ENCODE results near the gene ADAM10. TPM values are rescaled to one million over a fixed set of nuclear protein-coding genes. Genes with fewer than 3 reads are reported as not detected.

Gene ADAM10
- total RNA-seq, 1 experiment from 2014 or later = 133 TPM

DNA sequence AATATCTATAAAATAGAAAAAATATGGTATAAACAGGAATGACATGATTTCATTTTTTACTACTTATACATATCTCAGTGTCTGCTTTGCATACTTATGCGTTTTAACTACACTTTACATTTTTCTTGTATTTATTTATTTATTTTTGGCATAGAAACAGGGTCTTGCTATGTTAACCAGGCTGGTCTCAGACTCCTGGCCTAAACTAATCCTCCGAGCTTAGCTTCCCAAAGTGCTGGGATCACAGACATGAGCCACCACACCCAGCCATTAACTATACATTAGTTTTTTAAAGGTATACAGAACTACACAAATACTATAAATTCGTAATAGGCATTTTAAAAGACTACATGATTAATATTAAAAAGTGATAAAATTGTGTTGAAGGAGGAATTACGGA lies 9.1 kb downstream of the ADAM10 start (continued):
- TF ChIP-seq RELA (CRISPR knock-in tag; IDR thresholded peaks at IDR 0.05; ENCODE audit: borderline replicate concordance) (no peak), CREM (CRISPR knock-in tag; IDR thresholded peaks at IDR 0.05) (no peak), ZNF317 (CRISPR knock-in tag; IDR thresholded peaks at IDR 0.05; ENCODE audit: borderline replicate concordance, low read depth) (no peak), ELF4 (CRISPR knock-in tag; IDR thresholded peaks at IDR 0.05; ENCODE audit: low read depth) (no peak), ZNF416 (CRISPR knock-in tag; IDR thresholded peaks at IDR 0.05) (no peak), NFATC4 (CRISPR knock-in tag; IDR thresholded peaks at IDR 0.05) (no peak), SMAD3 (CRISPR knock-in tag; IDR thresholded peaks at IDR 0.05; ENCODE audit: borderline replicate concordance) (no peak)
- TF ChIP-seq, protein P1, sequence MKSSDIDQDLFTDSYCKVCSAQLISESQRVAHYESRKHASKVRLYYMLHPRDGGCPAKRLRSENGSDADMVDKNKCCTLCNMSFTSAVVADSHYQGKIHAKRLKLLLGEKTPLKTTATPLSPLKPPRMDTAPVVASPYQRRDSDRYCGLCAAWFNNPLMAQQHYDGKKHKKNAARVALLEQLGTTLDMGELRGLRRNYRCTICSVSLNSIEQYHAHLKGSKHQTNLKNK (CRISPR knock-in tag; IDR thresholded peaks at IDR 0.05) = no peak

DNA sequence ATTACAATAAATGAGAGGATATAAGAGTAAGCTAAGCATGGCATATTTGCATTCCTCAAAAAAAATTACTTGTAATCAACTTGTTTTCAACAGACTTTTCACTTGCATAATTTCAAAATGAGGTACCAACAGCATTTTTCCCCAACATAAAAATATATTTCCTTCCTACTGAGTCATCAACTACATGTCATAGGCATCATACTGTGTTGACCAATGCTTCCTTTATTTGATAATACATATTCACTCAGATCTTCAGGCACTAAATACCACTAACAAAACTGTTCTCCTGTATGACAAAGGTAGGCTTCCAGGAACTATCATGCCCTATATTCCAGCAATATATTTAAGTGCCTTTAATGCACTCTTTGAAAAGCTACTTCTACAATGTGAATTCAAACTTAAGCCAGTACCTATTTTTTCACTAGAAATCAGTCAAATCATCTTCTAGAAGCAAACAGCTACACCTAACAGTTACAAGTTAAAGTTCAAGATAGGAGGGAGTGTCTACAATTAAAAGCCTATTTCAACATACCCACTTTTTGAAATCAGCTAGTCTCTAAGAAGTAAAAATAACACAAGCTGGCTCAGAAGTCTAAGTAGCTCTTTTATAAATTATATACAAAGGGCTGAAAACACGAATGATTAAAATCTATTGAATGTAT lies 11.3 kb downstream of the ADAM10 start:
- TF ChIP-seq CREM (CRISPR knock-in tag; IDR thresholded peaks at IDR 0.05) (no peak), KAT7 (CRISPR knock-in tag; IDR thresholded peaks at IDR 0.05; ENCODE audit: borderline replicate concordance) (no peak), CREB1 (CRISPR knock-in tag; IDR thresholded peaks at IDR 0.05) (no peak), HMGA2 (CRISPR knock-in tag; IDR thresholded peaks at IDR 0.05) (no peak), RORB (CRISPR knock-in tag; IDR thresholded peaks at IDR 0.05) (no peak), TEAD1 (CRISPR knock-in tag; IDR thresholded peaks at IDR 0.05) (no peak)
- TF ChIP-seq, protein P2, sequence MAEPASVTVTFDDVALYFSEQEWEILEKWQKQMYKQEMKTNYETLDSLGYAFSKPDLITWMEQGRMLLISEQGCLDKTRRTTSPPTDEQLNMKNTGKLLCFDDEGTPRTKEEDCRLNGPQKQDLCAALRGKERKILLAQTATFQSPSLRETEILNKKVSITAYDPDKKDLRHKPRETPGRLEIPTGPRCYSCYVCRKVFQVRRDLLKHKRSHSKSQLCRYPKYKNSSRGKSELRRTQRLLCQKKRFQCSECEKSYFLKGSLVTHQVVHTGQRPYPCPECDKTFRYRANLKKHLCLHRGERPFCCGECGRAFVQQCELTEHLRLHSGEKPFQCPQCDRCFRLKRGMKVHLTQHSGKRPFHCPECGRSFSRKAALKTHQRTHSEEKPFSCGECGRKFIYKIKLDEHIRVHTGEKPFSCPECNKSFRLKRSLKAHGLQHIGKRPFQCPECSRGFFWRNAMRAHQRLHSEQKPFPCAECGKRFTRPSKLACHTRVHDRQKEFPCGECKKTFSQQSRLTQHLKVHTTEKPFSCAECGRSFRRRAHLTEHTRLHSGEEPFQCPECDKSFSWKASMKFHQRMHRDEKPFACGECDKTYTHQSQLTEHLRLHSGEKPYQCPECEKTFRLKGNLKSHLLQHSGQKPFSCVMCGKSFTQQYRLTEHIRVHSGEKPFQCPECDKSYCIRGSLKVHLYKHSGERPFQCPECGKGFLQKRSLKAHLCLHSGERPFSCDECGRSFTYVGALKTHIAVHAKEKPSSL (CRISPR knock-in tag; conservative IDR thresholded peaks at IDR 0.05) = no peak
- TF ChIP-seq, protein P3, sequence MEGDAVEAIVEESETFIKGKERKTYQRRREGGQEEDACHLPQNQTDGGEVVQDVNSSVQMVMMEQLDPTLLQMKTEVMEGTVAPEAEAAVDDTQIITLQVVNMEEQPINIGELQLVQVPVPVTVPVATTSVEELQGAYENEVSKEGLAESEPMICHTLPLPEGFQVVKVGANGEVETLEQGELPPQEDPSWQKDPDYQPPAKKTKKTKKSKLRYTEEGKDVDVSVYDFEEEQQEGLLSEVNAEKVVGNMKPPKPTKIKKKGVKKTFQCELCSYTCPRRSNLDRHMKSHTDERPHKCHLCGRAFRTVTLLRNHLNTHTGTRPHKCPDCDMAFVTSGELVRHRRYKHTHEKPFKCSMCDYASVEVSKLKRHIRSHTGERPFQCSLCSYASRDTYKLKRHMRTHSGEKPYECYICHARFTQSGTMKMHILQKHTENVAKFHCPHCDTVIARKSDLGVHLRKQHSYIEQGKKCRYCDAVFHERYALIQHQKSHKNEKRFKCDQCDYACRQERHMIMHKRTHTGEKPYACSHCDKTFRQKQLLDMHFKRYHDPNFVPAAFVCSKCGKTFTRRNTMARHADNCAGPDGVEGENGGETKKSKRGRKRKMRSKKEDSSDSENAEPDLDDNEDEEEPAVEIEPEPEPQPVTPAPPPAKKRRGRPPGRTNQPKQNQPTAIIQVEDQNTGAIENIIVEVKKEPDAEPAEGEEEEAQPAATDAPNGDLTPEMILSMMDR (IDR thresholded peaks at IDR 0.05) = no peak
- Mint-ChIP-seq H3K4me1 (peaks cover 49% of the 10 kb centered on the region), H3K27me3 (ENCODE audit: low read depth) (no peaks in the 10 kb centered on the region), H3K4me3 (no peak overlapping the region), H3K36me3 (no peaks in the 10 kb centered on the region), H3K9me3 (no peaks in the 10 kb centered on the region), H3K27ac (no peak overlapping the region)
- no peak for ATAC-seq
- no peak for DNase-seq (ENCODE audit: low spot score)
- ChIA-PET CTCF (no interaction called here), POLR2A (no interaction called here)

DNA sequence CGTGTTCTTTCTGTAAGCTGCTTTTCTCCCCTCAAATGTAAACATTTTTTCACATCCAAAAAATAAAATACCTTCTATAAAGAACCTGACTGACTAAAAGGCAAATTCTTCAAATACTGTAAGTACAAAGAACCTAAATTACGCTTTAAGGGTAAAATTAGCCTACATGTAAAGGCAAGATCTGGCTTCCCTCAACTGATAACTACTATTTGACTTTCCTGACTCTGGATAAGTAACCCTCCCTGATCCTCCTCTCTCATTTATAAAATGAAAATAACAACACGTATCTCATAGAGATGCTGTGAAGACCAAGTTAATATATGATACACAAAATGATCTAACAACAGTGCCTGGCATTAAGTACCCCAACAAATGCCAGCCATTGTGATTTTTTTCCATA lies 12.2 kb downstream of the ADAM10 start:
- H3K9me3 Mint-ChIP-seq = no peaks in the 10 kb centered on the region
- H3K27me3 Mint-ChIP-seq (ENCODE audit: low read depth) = no peaks in the 10 kb centered on the region
- DNase-seq (ENCODE audit: low spot score) = no peak
- peaks cover 47% of the 10 kb centered on the region for H3K4me1 Mint-ChIP-seq
- H3K27ac Mint-ChIP-seq = 0 out of 2 replicates have a peak overlapping the region, but pooled peaks have one; percentile 5
- no peak for ATAC-seq
- ChIA-PET CTCF (no interaction called here), POLR2A (interaction anchor here (1.0 kb wide), 1 partner anchor 13 kb away, joined by 4 read pairs; no protein-coding TSS in a partner anchor)
- no peaks in the 10 kb centered on the region for H3K36me3 Mint-ChIP-seq
- H3K4me3 Mint-ChIP-seq = no peak overlapping the region
- TF ChIP-seq, protein P4, sequence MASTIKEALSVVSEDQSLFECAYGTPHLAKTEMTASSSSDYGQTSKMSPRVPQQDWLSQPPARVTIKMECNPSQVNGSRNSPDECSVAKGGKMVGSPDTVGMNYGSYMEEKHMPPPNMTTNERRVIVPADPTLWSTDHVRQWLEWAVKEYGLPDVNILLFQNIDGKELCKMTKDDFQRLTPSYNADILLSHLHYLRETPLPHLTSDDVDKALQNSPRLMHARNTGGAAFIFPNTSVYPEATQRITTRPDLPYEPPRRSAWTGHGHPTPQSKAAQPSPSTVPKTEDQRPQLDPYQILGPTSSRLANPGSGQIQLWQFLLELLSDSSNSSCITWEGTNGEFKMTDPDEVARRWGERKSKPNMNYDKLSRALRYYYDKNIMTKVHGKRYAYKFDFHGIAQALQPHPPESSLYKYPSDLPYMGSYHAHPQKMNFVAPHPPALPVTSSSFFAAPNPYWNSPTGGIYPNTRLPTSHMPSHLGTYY (CRISPR knock-in tag; IDR thresholded peaks at IDR 0.05) = no peak
- TF ChIP-seq IRF2 (CRISPR knock-in tag; IDR thresholded peaks at IDR 0.05; ENCODE audit: borderline replicate concordance, low read depth) = no peak
- no peak for TF ChIP-seq NFYB (CRISPR knock-in tag; conservative IDR thresholded peaks at IDR 0.05; ENCODE audit: low read depth)
- TF ChIP-seq, protein P5, sequence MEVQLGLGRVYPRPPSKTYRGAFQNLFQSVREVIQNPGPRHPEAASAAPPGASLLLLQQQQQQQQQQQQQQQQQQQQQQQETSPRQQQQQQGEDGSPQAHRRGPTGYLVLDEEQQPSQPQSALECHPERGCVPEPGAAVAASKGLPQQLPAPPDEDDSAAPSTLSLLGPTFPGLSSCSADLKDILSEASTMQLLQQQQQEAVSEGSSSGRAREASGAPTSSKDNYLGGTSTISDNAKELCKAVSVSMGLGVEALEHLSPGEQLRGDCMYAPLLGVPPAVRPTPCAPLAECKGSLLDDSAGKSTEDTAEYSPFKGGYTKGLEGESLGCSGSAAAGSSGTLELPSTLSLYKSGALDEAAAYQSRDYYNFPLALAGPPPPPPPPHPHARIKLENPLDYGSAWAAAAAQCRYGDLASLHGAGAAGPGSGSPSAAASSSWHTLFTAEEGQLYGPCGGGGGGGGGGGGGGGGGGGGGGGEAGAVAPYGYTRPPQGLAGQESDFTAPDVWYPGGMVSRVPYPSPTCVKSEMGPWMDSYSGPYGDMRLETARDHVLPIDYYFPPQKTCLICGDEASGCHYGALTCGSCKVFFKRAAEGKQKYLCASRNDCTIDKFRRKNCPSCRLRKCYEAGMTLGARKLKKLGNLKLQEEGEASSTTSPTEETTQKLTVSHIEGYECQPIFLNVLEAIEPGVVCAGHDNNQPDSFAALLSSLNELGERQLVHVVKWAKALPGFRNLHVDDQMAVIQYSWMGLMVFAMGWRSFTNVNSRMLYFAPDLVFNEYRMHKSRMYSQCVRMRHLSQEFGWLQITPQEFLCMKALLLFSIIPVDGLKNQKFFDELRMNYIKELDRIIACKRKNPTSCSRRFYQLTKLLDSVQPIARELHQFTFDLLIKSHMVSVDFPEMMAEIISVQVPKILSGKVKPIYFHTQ (CRISPR knock-in tag; IDR thresholded peaks at IDR 0.05) = no peak
- no peak for TF ChIP-seq OVOL2 (CRISPR knock-in tag; IDR thresholded peaks at IDR 0.05; ENCODE audit: borderline replicate concordance)
- no peak for TF ChIP-seq ZNF219 (CRISPR knock-in tag; IDR thresholded peaks at IDR 0.05; ENCODE audit: borderline replicate concordance)
- TF ChIP-seq, protein P6, sequence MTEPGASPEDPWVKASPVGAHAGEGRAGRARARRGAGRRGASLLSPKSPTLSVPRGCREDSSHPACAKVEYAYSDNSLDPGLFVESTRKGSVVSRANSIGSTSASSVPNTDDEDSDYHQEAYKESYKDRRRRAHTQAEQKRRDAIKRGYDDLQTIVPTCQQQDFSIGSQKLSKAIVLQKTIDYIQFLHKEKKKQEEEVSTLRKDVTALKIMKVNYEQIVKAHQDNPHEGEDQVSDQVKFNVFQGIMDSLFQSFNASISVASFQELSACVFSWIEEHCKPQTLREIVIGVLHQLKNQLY (CRISPR knock-in tag; IDR thresholded peaks at IDR 0.05) = no peak
- no peak for TF ChIP-seq FOXJ3 (CRISPR knock-in tag; IDR thresholded peaks at IDR 0.05; ENCODE audit: borderline replicate concordance)
